Lower lobe of right lung (tissue), 2 donors: ENCODE data around the gene ZNF316. TPM values are rescaled to one million over a fixed set of nuclear protein-coding genes. Genes with fewer than 3 reads are reported as not detected.
"Not testable (repeated sequence)": the region's sequence is repeated elsewhere in the genome, so short reads cannot be mapped to it uniquely, and the experiment has no call there.

ENCODE experiments used
- ATAC-seq, 2 donors: fragments of 200-7000 bp; cut with Tn5 transposase; one replicate each; pipeline ENCODE4 v1.9.1; 2020 to 2022; ENCODE audit warnings: mild to moderate bottlenecking in 2 of 2, moderate library complexity in 2 of 2
- DNase-seq: peaks from one replicate; pipeline ENCODE4 v3.0.0-alpha.2; 2020
- H3K27ac ChIP-seq: fragments of 200-600 bp; one replicate; pipeline ENCODE4 v1.8.0; 2022
- H3K27me3 ChIP-seq: fragments of 200-600 bp; one replicate; pipeline ENCODE4 v1.8.0; 2022; ENCODE audit warnings: low read depth
- H3K36me3 ChIP-seq: fragments of 200-600 bp; one replicate; pipeline ENCODE4 v1.8.0; 2022; ENCODE audit warnings: mild to moderate bottlenecking
- H3K4me1 ChIP-seq: fragments of 200-600 bp; one replicate; pipeline ENCODE4 v1.8.0; 2022
- H3K4me3 ChIP-seq: fragments of 200-600 bp; one replicate; pipeline ENCODE4 v1.8.0; 2022; ENCODE audit warnings: mild to moderate bottlenecking
- H3K9me3 ChIP-seq: fragments of 200-600 bp; one replicate; pipeline ENCODE4 v1.8.0; 2022
- intact Hi-C: fragments of 100-400 bp; cut with DNase I; formaldehyde crosslinking; loops from one replicate; pipeline ENCODE4 v1.11.0; 2022
- total RNA-seq: library from RNA; stranded (reverse); fragmentation: NEBNext Ultra II Directional; extraction: Animal tissue kit (Norgen Biotek cat#: 25700); gene quantifications from one replicate; pipeline ENCODE4 v1.2.1, GENCODE V29; 2021
- TF ChIP-seq, protein P1 (sequence below): fragments of 200-600 bp; IDR thresholded peaks from one replicate; pipeline ENCODE4 v1.8.0; 2022; ENCODE audit warnings: antibody characterized with exemption, mild to moderate bottlenecking
- donor health status: DM: no; HTN: yes; CAD: no; lungs with severe emphysema.

ZNF316 gene
- total RNA-seq, 1 donor from 2014 or later = 43.2 TPM

DNA sequence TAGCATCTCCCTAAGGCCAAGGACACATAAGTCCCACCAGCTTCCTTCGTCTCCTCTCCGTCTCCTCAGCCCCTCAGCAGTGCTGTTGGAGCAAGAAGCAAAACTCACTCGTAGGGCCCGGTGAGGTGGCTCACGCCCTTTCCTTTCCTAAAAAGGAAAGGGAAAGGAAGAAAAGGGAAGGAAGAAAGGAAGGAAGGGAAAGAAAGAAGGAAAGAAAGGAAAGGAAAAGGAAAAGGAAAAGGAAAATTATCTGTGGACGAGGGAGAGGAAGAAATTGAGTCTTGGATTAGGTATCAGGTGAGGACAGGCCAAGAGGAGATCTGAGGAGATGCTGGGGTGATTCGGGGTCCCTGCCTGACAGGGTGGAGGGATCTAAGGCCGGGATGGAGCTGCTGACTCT lies 3.1 kb upstream of the ZNF316 start:
- TF ChIP-seq, protein P1, sequence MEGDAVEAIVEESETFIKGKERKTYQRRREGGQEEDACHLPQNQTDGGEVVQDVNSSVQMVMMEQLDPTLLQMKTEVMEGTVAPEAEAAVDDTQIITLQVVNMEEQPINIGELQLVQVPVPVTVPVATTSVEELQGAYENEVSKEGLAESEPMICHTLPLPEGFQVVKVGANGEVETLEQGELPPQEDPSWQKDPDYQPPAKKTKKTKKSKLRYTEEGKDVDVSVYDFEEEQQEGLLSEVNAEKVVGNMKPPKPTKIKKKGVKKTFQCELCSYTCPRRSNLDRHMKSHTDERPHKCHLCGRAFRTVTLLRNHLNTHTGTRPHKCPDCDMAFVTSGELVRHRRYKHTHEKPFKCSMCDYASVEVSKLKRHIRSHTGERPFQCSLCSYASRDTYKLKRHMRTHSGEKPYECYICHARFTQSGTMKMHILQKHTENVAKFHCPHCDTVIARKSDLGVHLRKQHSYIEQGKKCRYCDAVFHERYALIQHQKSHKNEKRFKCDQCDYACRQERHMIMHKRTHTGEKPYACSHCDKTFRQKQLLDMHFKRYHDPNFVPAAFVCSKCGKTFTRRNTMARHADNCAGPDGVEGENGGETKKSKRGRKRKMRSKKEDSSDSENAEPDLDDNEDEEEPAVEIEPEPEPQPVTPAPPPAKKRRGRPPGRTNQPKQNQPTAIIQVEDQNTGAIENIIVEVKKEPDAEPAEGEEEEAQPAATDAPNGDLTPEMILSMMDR = no peak
- H3K9me3 ChIP-seq = no peaks in the 10 kb centered on the region
- H3K4me3 ChIP-seq = no peak overlapping the region
- H3K36me3 ChIP-seq = no peaks in the 10 kb centered on the region
- ATAC-seq (no peak), DNase-seq (no peak)
- intact Hi-C loops = no loop called here
- H3K27me3 ChIP-seq = no peaks in the 10 kb centered on the region
- H3K4me1 ChIP-seq = peaks cover 20% of the 10 kb centered on the region
- H3K27ac ChIP-seq = no peak overlapping the region

DNA sequence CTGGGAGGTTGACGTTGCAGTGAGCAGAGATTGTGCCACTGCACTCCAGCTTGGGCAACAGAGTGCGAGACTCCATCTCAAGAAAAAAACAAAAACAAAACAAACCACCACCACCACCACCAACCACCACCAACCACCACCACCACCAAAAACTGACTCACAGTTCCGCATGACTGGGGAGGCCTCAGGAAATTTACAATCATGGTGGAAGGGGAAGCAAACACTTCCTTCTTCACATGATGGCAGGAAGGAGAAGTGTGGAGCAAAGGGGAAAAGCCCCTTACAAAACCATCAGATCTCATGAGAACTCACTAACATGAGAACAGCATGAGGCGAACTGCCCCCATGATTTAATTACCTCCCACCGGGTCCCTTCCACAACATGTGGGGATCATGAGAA lies 2.1 kb upstream of the ZNF316 start:
- H3K36me3 ChIP-seq, H3K9me3 ChIP-seq, intact Hi-C loops, H3K4me3 ChIP-seq, ATAC-seq, H3K27me3 ChIP-seq, DNase-seq: not testable (repeated sequence)
- H3K27ac ChIP-seq = peak overlapping the region; percentile 60
- peaks cover 24% of the 10 kb centered on the region for H3K4me1 ChIP-seq

DNA sequence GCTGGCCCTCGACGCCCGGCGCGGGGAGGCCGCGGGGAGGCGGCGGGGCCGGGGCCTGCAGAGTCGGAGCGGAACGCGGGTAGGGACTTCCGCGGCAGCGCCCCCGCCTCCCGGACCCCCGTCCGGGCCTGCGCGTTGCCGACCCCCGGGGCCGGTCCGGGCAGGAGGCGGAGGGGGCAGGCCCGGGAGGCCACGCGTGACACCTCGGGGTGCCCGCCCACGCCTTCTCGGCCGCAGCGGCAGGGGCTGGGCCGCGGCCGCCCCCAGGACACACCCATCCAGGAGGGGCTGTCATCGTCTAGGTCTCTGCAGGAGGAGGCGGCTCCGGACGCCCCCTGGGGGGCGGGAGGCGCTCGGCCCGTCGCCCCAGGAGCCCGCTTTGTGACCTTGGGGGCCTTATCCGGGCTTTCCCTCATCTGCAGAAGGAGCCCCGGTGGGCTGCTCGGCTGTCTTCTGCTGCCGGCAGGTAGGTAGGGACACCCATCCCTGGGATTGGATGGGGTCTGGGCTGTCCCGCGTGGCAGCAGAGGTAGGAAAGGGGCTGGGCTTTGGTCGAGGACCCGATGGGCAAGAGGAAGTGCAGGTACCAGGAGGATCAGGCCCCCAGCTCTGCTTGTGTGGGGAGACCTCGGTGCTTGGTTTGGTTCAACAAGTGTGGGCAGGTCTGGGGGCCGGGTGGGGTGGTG lies 569 bp downstream of the ZNF316 start:
- peak; percentile 59 for DNase-seq
- peaks cover 24% of the 10 kb centered on the region for H3K4me1 ChIP-seq
- H3K9me3 ChIP-seq = no peaks in the 10 kb centered on the region
- H3K36me3 ChIP-seq = peaks cover 21% of the 10 kb centered on the region
- TF ChIP-seq, protein P1 = peak; percentile 36
- ATAC-seq = peak; percentile 58 to 59
- peak overlapping the region; percentile 84 for H3K27ac ChIP-seq
- H3K4me3 ChIP-seq = peak overlapping the region; percentile 86
- no peaks in the 10 kb centered on the region for H3K27me3 ChIP-seq
- intact Hi-C loops = no loop called here

DNA sequence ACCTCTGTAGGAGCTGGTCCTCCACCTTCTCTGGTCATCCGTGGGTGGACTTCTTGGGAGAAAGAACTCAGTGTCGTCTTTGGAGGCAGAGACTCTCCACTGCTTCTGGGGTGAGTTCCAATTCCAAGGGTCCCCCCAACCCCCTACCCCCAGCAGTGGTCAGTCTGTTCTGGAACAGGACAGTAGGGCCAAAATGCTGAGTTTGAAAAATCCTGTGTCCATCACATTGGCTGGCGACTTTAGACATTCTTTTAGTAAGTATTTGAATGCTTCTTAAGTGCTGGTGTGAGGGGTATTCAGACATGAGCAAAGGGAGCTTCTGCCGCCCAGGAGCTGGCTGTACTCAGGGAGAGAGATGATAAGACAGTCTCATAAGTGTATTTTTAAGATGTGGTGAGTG lies 1.9 kb downstream of the ZNF316 start:
- TF ChIP-seq, protein P1 = no peak
- no peak overlapping the region for H3K27ac ChIP-seq
- ATAC-seq (no peak), DNase-seq (no peak)
- H3K4me1 ChIP-seq = peaks cover 24% of the 10 kb centered on the region
- H3K9me3 ChIP-seq = no peaks in the 10 kb centered on the region
- no peak overlapping the region for H3K4me3 ChIP-seq
- H3K36me3 ChIP-seq = peaks cover 34% of the 10 kb centered on the region
- H3K27me3 ChIP-seq = no peaks in the 10 kb centered on the region
- intact Hi-C loops = no loop called here

DNA sequence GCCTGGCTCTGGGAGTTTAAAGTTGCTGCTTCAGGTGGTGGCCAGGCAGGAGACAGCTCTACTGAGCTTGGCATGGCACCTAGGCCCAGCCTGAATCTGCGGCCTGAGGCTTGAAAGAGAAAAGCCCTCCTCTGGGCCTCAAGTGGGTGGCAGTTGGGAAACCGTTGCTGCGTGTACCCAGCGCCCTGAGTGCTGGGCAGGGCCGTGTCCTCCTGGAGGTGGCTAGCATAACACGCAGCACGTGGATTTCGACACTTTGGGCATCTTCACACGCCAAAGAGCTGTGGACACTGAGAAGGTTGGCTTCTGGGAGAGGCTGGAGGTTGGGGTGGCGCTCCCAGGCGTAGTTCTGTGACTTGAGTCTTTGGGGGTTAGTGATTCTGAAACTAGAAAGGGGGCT lies 2.5 kb downstream of the ZNF316 start:
- H3K36me3 ChIP-seq = peaks cover 40% of the 10 kb centered on the region
- H3K4me1 ChIP-seq = peaks cover 24% of the 10 kb centered on the region
- peak in 1 of 2 donors; percentile 13 for ATAC-seq
- H3K27ac ChIP-seq = no peak overlapping the region
- TF ChIP-seq, protein P1 = no peak
- H3K4me3 ChIP-seq = no peak overlapping the region
- DNase-seq = peak; percentile 70
- no peaks in the 10 kb centered on the region for H3K27me3 ChIP-seq
- intact Hi-C loops = no loop called here
- H3K9me3 ChIP-seq = no peaks in the 10 kb centered on the region

DNA sequence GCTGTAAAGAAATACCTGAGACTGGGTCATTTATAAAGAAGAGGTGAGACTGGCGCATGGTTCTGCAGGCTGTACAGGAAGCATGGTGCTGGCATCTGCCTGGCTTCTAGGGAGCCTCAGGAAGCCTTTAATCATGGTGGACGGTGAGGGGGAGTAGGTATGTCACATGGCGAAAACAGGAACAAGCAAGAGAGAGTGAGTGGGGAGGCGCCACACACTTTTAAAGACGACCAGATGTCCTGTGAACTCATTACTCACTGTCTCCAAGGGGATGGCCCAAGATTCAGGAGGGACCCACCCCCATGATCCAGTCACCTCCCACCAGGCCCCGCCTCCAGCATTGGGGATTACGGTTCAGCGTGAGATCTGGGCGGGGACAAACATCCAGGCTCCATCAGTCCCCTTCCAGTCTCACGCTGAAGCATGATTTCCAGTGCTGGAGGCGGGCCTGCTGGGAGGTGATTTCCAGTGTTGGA lies 3.2 kb downstream of the ZNF316 start:
- H3K9me3 ChIP-seq = no peaks in the 10 kb centered on the region
- peaks cover 24% of the 10 kb centered on the region for H3K4me1 ChIP-seq
- intact Hi-C loops = no loop called here
- TF ChIP-seq, protein P1 = no peak
- ATAC-seq = no peak
- no peaks in the 10 kb centered on the region for H3K27me3 ChIP-seq
- no peak overlapping the region for H3K27ac ChIP-seq
- peaks cover 47% of the 10 kb centered on the region for H3K36me3 ChIP-seq
- DNase-seq = no peak
- no peak overlapping the region for H3K4me3 ChIP-seq
